H9 (cell line): Measurements from ENCODE around the gene CD47. TPM values are rescaled to one million over a fixed set of nuclear protein-coding genes. Genes with fewer than 3 reads are reported as not detected.

Experiments used
- DNase-seq: peaks from one replicate; pipeline ENCODE4 v3.0.0-alpha.2; 2017
- H2AFZ ChIP-seq: one replicate; pipeline ENCODE4 v1.6.1; 2013; ENCODE audit warnings: mild to moderate bottlenecking, low read length, control low read depth, moderate library complexity
- H2AK5ac ChIP-seq: 2 replicates; pipeline ENCODE4 v1.6.1; 2013; ENCODE audit warnings: low read length, control low read depth, mixed read lengths; ENCODE audit not compliant: insufficient read length
- H2BK120ac ChIP-seq: one replicate; pipeline ENCODE4 v1.6.1; 2013; ENCODE audit warnings: low read depth, mild to moderate bottlenecking, low read length, control low read depth, inconsistent platforms; ENCODE audit not compliant: poor library complexity, severe bottlenecking
- H2BK12ac ChIP-seq: 2 replicates; pipeline ENCODE4 v1.6.1; 2013; ENCODE audit warnings: low read length, control low read depth, mixed read lengths, low read depth; ENCODE audit not compliant: insufficient read length
- H2BK15ac ChIP-seq: 2 replicates; pipeline ENCODE4 v1.6.1; 2013; ENCODE audit warnings: low read depth, low read length, control low read depth
- H2BK20ac ChIP-seq: one replicate; pipeline ENCODE4 v1.6.1; 2013; ENCODE audit warnings: low read depth, mild to moderate bottlenecking, low read length, control low read depth, inconsistent platforms; ENCODE audit not compliant: poor library complexity, severe bottlenecking
- H2BK5ac ChIP-seq: 2 replicates; pipeline ENCODE4 v1.6.1; 2013; ENCODE audit warnings: low read length, control low read depth, mixed read lengths; ENCODE audit not compliant: insufficient read length
- H3K14ac ChIP-seq: 2 replicates; pipeline ENCODE4 v1.6.1; 2013; ENCODE audit warnings: low read length, control low read depth; ENCODE audit not compliant: insufficient read depth
- H3K18ac ChIP-seq: 2 replicates; pipeline ENCODE4 v1.6.1; 2013; ENCODE audit warnings: low read depth, mild to moderate bottlenecking, mixed read lengths, low read length, control low read depth; ENCODE audit not compliant: insufficient read length
- H3K23ac ChIP-seq: 2 replicates; pipeline ENCODE4 v1.6.1; 2013; ENCODE audit warnings: low read length, control low read depth, mixed read lengths, low read depth; ENCODE audit not compliant: insufficient read length
- H3K23me2 ChIP-seq: 2 replicates; pipeline ENCODE4 v1.6.1; 2013; ENCODE audit warnings: low read depth, mild to moderate bottlenecking, mixed read lengths, low read length, control low read depth; ENCODE audit not compliant: insufficient read length, poor library complexity, severe bottlenecking
- H3K27ac ChIP-seq: 2 replicates; pipeline ENCODE4 v1.5.1; 2013; ENCODE audit warnings: low read length, control low read depth, mixed read lengths, low read depth; ENCODE audit not compliant: insufficient read length
- H3K27me3 ChIP-seq: 2 replicates; pipeline ENCODE4 v1.6.1; 2013; ENCODE audit warnings: low read length, control low read depth, inconsistent platforms; ENCODE audit not compliant: insufficient read depth
- H3K4ac ChIP-seq: 2 replicates; pipeline ENCODE4 v1.6.1; 2013; ENCODE audit warnings: low read depth, mild to moderate bottlenecking, control low read depth, inconsistent platforms, low read length, moderate library complexity
- H3K4me1 ChIP-seq: 2 replicates; pipeline ENCODE4 v1.6.1; 2013; ENCODE audit warnings: low read length, control low read depth, inconsistent platforms; ENCODE audit not compliant: insufficient read depth
- H3K4me2 ChIP-seq: 2 replicates; pipeline ENCODE4 v1.6.1; 2013; ENCODE audit warnings: low read length, control low read depth, mixed read lengths; ENCODE audit not compliant: insufficient read length, insufficient read depth
- H3K56ac ChIP-seq: 2 replicates; pipeline ENCODE4 v1.6.1; 2013; ENCODE audit warnings: low read depth, mild to moderate bottlenecking, mixed read lengths, low read length, control low read depth; ENCODE audit not compliant: insufficient read length
- H3K79me1 ChIP-seq: 2 replicates; pipeline ENCODE4 v1.6.1; 2013; ENCODE audit warnings: low read depth, mild to moderate bottlenecking, moderate library complexity, low read length, control low read depth, inconsistent platforms; ENCODE audit not compliant: insufficient read depth, poor library complexity, severe bottlenecking
- H3K79me2 ChIP-seq: 2 replicates; pipeline ENCODE4 v1.6.1; 2013; ENCODE audit warnings: low read length, control low read depth, inconsistent platforms; ENCODE audit not compliant: insufficient read depth
- H3K9ac ChIP-seq: 2 replicates; pipeline ENCODE4 v1.6.1; 2013; ENCODE audit warnings: low read length, control low read depth, mixed read lengths; ENCODE audit not compliant: insufficient read length; ENCODE audit errors: extremely low read depth
- H3K9me3 ChIP-seq: one replicate; pipeline ENCODE4 v1.6.1; 2013; ENCODE audit warnings: low read depth, low read length, inconsistent platforms; ENCODE audit not compliant: control insufficient read depth
- H3T11ph ChIP-seq: one replicate; pipeline ENCODE4 v1.6.1; 2013; ENCODE audit warnings: mild to moderate bottlenecking, low read length, control low read depth, inconsistent platforms
- H4K20me1 ChIP-seq: one replicate; pipeline ENCODE4 v1.6.1; 2013; ENCODE audit not compliant: control insufficient read depth, insufficient read length, insufficient read depth
- H4K5ac ChIP-seq: 2 replicates; pipeline ENCODE4 v1.6.1; 2013; ENCODE audit warnings: low read depth, mild to moderate bottlenecking, mixed read lengths, low read length, control low read depth; ENCODE audit not compliant: insufficient read length
- H4K8ac ChIP-seq: replicated peaks from 2 replicates; pipeline ENCODE4 v1.6.1; 2013; ENCODE audit warnings: low read length, control low read depth, mixed read lengths, low read depth; ENCODE audit not compliant: insufficient read length
- H4K91ac ChIP-seq: 2 replicates; pipeline ENCODE4 v1.6.1; 2013; ENCODE audit warnings: low read depth, mild to moderate bottlenecking, moderate library complexity, mixed read lengths, low read length, control low read depth; ENCODE audit not compliant: insufficient read length
- H3K27ac Mint-ChIP-seq, 3 experiments: 2 replicates in 2 of 3; 3 replicates in 1 of 3; pipeline ENCODE4 v1.8.0; 2020 to 2021; ENCODE audit warnings: mixed read lengths in 3 of 3, mild to moderate bottlenecking in 1 of 3, moderate library complexity in 1 of 3
- H3K27me3 Mint-ChIP-seq: 2 replicates; pipeline ENCODE4 v1.8.0; 2021; ENCODE audit warnings: low read depth, mild to moderate bottlenecking, moderate library complexity, mixed read lengths
- H3K36me3 Mint-ChIP-seq, 3 experiments: 2 replicates in 2 of 3; 3 replicates in 1 of 3; pipeline ENCODE4 v1.8.0; 2020 to 2021; ENCODE audit warnings: low read depth in 3 of 3, mixed read lengths in 3 of 3; ENCODE audit not compliant: insufficient read depth in 1 of 3
- H3K4me1 Mint-ChIP-seq, 2 experiments: 2 replicates each; pipeline ENCODE4 v1.8.0; 2020; ENCODE audit warnings: mixed read lengths in 2 of 2
- H3K4me3 Mint-ChIP-seq, 2 experiments: 2 replicates in 1 of 2; 3 replicates in 1 of 2; pipeline ENCODE4 v1.8.0; 2020 to 2021; ENCODE audit warnings: mild to moderate bottlenecking in 2 of 2, mixed read lengths in 2 of 2, moderate library complexity in 1 of 2
- H3K9me3 Mint-ChIP-seq, 2 experiments: 2 replicates in 1 of 2; 3 replicates in 1 of 2; pipeline ENCODE4 v1.8.0; 2020; ENCODE audit warnings: mild to moderate bottlenecking in 2 of 2, mixed read lengths in 2 of 2, moderate library complexity in 1 of 2
- CTCF ChIP-seq: fragments of 200-600 bp; sonication (generic); conservative IDR thresholded peaks from 3 replicates; pipeline ENCODE4 v1.8.0; 2021; ENCODE audit warnings: antibody characterized with exemption, mild to moderate bottlenecking
- WGBS: extraction: QIAGEN DNeasy Blood & Tissue Kit; methylation state at CpG from one replicate; pipeline ENCODE4 v1.1.7; 2013; ENCODE audit warnings: missing lambda C conversion rate, low lambda C conversion rate, mixed read lengths; ENCODE audit not compliant: insufficient read length; ENCODE audit errors: extremely low coverage; 5-methylcytosine and 5-hydroxymethylcytosine counted together
- total RNA-seq: library from RNA; stranded (reverse); gene quantifications from 2 replicates; pipeline ENCODE4 v1.2.1, GENCODE V29; 2021

The CD47 gene
- total RNA-seq, 1 experiment from 2014 or later = 15.4 TPM

DNA sequence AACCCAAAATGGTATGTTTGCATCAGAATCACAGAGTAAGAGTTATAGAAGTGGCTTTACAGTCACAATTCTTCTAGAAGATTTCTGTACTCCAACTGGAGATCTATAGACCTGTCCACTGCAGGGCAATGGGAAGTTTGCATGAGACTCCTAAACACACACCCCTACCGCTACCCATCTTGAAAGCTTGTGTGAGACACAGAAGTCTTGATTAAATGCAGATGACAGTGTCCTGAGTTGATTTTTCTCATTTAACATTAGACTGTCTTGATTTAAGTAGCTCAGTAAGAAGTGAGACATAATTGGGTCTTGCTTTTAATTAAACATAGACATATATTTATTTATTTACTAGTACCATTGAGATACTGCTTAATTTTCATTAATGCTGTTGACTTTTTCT lies 54.4 kb downstream of the CD47 start:
- H3K4me1 ChIP-seq = no peaks in the 10 kb centered on the region; the same call in 1 of the 2 replicates
- no peaks in the 10 kb centered on the region for H3K9me3 ChIP-seq
- no CpG with 5 or more reads among the region's 1 CpG for WGBS
- H2BK12ac ChIP-seq = no peak overlapping the region
- Mint-ChIP-seq H3K9me3 (no peaks in the 10 kb centered on the region), H3K36me3 (no peaks in the 10 kb centered on the region), H3K4me3 (no peak overlapping the region), H3K27ac (no peak overlapping the region), H3K27me3 (no peaks in the 10 kb centered on the region), H3K4me1 (peaks cover 3 to 8% of the 10 kb centered on the region in 2 experiments)
- no peaks in the 10 kb centered on the region for H3K23me2 ChIP-seq
- H4K5ac ChIP-seq = no peak overlapping the region
- no peak overlapping the region for H4K91ac ChIP-seq
- no peaks in the 10 kb centered on the region for H4K20me1 ChIP-seq
- H3K9ac ChIP-seq = no peak overlapping the region
- H2BK5ac ChIP-seq = no peak overlapping the region
- no peak overlapping the region for H3K4ac ChIP-seq
- no peak overlapping the region for H3K23ac ChIP-seq
- no peak overlapping the region for H3K27ac ChIP-seq
- no peak overlapping the region for H2BK120ac ChIP-seq
- H3K27me3 ChIP-seq = no peaks in the 10 kb centered on the region
- H2AFZ ChIP-seq = no peak overlapping the region
- no peak overlapping the region for H3T11ph ChIP-seq
- H3K18ac ChIP-seq = no peak overlapping the region
- H2BK20ac ChIP-seq = no peak overlapping the region
- no peak overlapping the region for H4K8ac ChIP-seq
- no peaks in the 10 kb centered on the region for H3K79me2 ChIP-seq
- TF ChIP-seq CTCF = no peak
- no peak overlapping the region for H3K56ac ChIP-seq
- no peak overlapping the region for H2BK15ac ChIP-seq
- H3K4me2 ChIP-seq = no peak overlapping the region
- no peak for DNase-seq
- no peak overlapping the region for H2AK5ac ChIP-seq
- H3K14ac ChIP-seq = no peak overlapping the region
- no peaks in the 10 kb centered on the region for H3K79me1 ChIP-seq
